CD4-positive, alpha-beta T cell treated with Interleukin-2 at 100 ng/mL for 4 hours (primary cell): ENCODE measurements around the gene CYP4F12.
"Not testable (repeated sequence)": the region's sequence is repeated elsewhere in the genome, so short reads cannot be mapped to it uniquely, and the experiment has no call there.

Experiments used
- DNase-seq: peaks from one replicate; pipeline ENCODE4 v3.0.0-alpha.2; 2020; ENCODE audit warnings: low spot score

The CYP4F12 gene

DNA sequence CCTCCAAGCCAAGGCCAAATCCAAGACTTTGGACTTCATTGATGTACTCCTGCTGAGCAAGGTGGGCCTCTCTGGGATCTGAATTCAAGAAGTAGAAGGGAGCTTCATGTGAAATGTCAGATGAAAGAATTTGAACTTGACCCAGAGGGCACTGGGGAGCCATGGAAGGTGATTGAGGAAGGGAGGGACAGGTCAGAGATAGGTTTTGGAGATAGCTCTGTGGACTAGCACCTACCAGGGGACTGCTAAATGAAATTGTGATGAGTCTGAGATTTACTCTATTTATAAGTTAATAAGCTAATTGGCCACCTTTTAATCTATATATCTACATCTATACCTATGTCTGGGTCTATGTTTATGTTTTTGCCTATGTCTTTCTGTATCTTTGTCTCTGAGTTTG is 22.8 kb upstream of the CYP4F12 start:
- not testable (repeated sequence) for DNase-seq

GRCh38 chr19:15651791-15652190 is 21.1 kb upstream of the CYP4F12 start:
- DNase-seq, result no peak

- no peak for DNase-seq
These were observed 20.2 kb upstream of the CYP4F12 start for GRCh38 chr19:15652559-15653278.

GRCh38 chr19:15656467-15656866 is 16.4 kb upstream of the CYP4F12 start:
- DNase-seq, result no peak

GRCh38 chr19:15663247-15663646 is 9.6 kb upstream of the CYP4F12 start:
- no peak for DNase-seq

- no peak for DNase-seq
These were observed 6.7 kb upstream of the CYP4F12 start for GRCh38 chr19:15666186-15666585.

DNA sequence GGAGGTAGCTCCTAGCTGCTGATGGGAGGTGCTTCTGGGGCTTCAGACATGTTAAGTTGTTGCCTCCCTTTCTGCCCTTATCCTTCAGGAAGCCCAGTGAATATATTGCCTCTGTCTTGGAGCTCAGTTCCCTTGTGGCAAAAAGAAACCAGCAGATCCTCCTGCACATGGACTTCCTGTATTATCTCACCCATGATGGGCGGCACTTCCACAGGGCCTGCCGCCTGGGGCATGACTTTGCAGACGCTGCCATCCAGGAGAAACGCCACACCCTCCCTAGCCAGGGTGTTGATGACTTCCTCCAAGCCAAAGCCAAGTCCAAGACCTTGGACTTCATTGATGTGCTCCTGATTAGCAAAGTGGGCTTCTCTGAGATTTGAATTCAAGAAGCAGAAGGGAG is 6.0 kb upstream of the CYP4F12 start:
- DNase-seq, result no peak

DNA sequence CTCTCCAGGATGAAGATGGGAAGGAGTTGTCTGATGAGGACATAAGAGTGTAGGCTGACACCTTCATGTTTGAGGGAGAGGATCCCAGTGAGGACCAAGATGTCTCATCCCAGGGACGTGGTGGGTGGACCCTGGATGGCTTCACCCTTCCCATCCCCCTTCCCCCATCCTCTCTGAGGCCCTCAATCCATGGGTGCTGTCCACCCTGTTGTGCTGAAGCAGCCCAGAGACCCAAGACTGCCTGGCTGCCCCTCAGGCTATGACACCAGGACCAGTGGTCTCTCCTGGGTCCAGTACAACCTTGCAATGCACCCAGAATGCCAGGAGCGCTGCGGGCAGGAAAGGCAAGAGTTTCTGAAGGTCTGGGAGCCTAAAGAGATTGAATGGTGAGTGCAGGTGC is 3.4 kb upstream of the CYP4F12 start:
- no peak for DNase-seq

DNA sequence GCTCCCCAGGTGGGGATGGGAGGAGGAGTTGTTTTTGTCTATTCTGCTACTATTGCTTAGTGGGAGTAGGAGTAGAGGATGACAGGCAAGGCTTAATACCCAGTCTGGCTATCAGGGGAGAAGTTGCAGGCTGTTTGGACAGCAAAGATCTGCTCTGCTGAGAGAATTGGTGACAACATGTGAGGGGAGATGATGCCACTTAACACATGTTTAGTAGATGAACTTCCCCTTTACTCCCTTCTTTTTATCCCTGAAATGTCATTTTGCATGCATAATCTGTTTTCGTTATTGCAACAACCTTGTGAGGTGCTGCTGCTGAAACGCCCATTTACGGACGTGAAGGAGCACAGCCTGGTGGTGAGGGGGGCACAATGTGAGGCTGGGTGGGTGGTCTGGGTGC is 3.0 kb upstream of the CYP4F12 start:
- DNase-seq, result no peak

- no peak for DNase-seq
These were observed 1.6 kb upstream of the CYP4F12 start for GRCh38 chr19:15671237-15671821.

- no peak for DNase-seq
These were observed 852 bp upstream of the CYP4F12 start for GRCh38 chr19:15671891-15672579.

GRCh38 chr19:15673176-15673654 is 328 bp downstream of the CYP4F12 start:
- DNase-seq, result no peak

DNA sequence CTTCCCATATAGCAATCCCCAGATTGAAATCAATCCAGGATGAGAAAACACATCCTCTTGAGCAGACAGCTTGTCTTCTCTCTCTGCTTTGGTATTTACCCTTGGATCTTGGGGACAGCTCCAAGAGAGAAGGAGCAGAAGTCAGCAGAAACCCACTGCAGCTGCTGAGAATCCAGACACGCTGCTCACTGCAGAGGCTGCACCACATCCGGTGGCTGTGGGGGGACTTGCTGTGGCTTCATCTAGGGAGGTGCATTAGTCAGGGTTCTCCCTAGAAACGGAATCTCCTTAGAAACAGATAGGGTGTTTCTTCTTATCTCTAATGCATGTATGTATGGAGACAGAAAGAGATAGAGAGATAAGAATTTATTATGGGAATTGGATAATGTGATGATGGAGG is 2.7 kb downstream of the CYP4F12 start:
- no peak for DNase-seq

DNA sequence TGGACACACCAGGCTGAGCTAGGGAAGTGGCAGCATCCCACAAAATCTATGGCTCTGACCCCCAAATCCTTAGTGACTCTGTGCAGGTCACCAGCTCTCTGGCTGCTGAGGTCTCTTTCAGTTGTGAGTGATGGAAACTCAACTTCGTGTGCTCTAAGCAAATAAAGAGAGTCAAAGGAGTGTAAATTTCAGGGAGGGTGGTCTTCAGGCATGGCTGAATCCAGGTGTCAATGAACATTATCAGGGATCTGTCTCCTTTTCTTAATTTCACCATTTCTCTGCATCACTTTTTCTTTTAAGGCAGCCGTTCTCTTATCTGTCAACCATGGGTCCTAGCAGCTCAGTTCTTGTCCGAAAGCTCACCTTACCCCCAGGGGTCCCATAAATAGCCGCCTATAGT is 6.2 kb downstream of the CYP4F12 start:
- no peak for DNase-seq

- DNase-seq, result not testable (repeated sequence)
These were observed 7.0 kb downstream of the CYP4F12 start for GRCh38 chr19:15679865-15680264.

DNA sequence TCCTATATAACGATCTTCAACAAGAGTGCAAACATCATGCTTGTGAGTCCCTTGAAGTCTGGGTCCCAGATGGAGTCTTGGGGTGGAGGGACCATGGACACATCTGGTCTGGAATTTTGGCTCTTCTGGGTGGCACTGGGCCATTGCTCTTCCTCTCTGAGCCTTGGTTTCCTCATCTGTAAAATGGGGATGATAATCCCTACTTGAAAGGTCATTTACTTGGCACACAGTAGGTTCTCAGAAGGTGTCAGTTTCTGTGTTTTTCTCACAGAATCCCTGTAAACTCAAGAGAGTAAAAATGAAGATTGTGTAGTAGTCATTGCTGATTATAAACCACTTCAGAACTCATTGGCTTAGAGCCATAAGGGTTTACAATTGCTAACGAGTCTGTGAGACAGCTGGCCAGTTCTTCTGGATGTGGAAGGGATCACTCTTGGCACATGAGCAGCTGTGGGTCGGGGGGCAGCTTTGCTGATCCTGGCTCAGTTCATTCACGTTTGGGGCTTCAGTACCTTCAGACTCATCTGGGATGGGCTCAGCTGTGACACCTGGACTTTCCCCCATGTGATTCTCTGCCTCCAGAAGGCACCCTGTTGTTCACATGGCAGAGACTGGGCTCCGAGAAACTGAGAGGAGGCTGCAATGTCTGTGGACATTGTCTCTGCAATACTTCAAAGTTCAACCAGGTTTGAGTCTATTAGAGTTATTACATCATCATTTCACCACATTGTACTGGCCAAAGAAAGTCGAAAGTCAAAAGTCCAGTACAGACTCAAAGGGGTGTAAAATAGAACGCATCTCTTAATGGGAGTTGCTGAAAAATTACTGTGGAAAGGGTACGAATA is 7.8 kb downstream of the CYP4F12 start:
- no peak for DNase-seq

GRCh38 chr19:15683411-15683810 is 10.5 kb downstream of the CYP4F12 start:
- no peak for DNase-seq

DNA sequence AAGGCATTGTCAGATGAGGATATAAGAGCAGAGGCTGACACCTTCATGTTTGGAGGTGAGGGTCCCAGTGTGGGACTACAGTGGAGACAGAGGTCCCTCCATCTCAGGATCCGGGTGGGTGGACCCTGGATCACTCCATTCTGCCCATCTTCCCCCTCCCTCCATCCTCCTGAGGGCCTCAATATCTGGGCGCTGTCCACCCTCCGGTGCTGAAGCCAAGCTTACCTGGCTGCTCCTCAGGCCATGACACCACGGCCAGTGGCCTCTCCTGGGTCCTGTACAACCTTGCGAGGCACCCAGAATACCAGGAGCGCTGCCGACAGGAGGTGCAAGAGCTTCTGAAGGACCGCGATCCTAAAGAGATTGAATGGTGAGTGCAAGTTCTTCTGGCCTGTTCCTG is 11.9 kb downstream of the CYP4F12 start:
- no peak for DNase-seq

DNA sequence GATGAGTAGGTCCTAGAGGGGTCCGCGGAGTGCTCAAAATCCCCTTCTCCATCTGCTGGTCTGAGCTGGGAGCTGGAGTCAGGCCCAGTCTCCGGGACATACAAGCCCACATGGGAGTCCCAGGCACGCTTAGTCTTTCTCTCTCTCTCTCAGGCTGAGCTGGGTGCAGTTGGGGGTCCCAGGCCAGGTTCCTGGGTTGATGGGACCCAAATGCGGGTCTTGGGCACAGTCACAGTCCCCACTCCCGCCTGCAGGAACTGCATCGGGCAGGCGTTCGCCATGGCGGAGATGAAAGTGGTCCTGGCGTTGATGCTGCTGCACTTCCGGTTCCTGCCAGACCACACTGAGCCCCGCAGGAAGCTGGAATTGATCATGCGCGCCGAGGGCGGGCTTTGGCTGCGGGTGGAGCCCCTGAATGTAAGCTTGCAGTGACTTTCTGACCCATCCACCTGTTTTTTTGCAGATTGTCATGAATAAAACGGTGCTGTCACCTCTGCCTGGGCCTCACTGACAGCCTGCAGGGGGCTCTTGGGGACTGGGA is 23.8 kb downstream of the CYP4F12 start:
- no peak for DNase-seq

- DNase-seq, result no peak
These were observed 29.1 kb downstream of the CYP4F12 start for GRCh38 chr19:15701757-15702533.

GRCh38 chr19:15702534-15702930 is 29.6 kb downstream of the CYP4F12 start:
- peak; percentile 15 for DNase-seq
